Stomach (tissue), 4 donors: ENCODE results near the gene IFRD2.

Experiments
- POLR2A ChIP-seq, 4 donors: fragments of 450-650 bp; IDR thresholded peaks; one replicate each; pipeline ENCODE4 v1.6.1; 2016; ENCODE audit warnings: antibody characterized with exemption in 4 of 4, control low read depth in 2 of 4, mild to moderate bottlenecking in 1 of 4, moderate library complexity in 1 of 4
- POLR2AphosphoS5 ChIP-seq, 3 donors: sonication (generic); formaldehyde crosslinking; IDR thresholded peaks; one replicate each; pipeline ENCODE4 v1.6.1; 2016; ENCODE audit warnings: antibody characterized with exemption in 3 of 3
- TF ChIP-seq, protein P1 (sequence below), 7 experiments: fragments of 450-650 bp in 4 of 7; fragments of 200-600 bp in 3 of 7; sonication (generic) in 3 of 7; IDR thresholded peaks; one replicate each; pipeline ENCODE4 v1.5.1; 2016 to 2019; ENCODE audit warnings: antibody characterized with exemption in 7 of 7, control low read depth in 2 of 7, mild to moderate bottlenecking in 1 of 7

DNA sequence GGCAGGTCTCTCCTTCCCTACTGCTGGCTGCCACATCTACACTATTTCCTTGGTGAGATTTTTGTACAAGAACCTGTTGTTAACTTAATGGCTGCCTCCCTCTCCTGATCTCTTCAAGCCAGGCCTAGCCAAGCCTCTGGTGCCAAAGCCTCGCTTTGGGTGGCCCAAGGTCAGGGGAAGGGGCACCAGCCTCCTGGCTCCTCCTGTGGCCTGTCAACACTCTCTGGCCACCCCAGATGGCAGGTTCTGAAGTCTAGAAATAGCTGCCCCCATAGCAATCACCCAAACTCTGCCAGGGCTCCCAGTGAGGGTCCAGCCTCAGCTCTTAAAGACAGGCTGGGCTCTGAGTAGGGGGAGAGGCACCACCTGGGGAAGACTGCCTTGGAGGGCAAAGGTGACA, 5.0 kb downstream of the IFRD2 start:
- TF ChIP-seq POLR2AphosphoS5 (IDR thresholded peaks at IDR 0.05) (no peak), POLR2A (IDR thresholded peaks at IDR 0.05) (no peak)
- TF ChIP-seq, protein P1, sequence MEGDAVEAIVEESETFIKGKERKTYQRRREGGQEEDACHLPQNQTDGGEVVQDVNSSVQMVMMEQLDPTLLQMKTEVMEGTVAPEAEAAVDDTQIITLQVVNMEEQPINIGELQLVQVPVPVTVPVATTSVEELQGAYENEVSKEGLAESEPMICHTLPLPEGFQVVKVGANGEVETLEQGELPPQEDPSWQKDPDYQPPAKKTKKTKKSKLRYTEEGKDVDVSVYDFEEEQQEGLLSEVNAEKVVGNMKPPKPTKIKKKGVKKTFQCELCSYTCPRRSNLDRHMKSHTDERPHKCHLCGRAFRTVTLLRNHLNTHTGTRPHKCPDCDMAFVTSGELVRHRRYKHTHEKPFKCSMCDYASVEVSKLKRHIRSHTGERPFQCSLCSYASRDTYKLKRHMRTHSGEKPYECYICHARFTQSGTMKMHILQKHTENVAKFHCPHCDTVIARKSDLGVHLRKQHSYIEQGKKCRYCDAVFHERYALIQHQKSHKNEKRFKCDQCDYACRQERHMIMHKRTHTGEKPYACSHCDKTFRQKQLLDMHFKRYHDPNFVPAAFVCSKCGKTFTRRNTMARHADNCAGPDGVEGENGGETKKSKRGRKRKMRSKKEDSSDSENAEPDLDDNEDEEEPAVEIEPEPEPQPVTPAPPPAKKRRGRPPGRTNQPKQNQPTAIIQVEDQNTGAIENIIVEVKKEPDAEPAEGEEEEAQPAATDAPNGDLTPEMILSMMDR (IDR thresholded peaks at IDR 0.05): no peak
